GM19043 (cell line): ENCODE results near the gene SCAMP1.

ENCODE experiments used
- ATAC-seq: cut with Tn5 transposase; IDR thresholded peaks from one replicate; pipeline ENCODE4 v1.9.1; 2021; ENCODE audit warnings: low read depth; ENCODE audit not compliant: unreplicated experiment

SCAMP1 gene

DNA sequence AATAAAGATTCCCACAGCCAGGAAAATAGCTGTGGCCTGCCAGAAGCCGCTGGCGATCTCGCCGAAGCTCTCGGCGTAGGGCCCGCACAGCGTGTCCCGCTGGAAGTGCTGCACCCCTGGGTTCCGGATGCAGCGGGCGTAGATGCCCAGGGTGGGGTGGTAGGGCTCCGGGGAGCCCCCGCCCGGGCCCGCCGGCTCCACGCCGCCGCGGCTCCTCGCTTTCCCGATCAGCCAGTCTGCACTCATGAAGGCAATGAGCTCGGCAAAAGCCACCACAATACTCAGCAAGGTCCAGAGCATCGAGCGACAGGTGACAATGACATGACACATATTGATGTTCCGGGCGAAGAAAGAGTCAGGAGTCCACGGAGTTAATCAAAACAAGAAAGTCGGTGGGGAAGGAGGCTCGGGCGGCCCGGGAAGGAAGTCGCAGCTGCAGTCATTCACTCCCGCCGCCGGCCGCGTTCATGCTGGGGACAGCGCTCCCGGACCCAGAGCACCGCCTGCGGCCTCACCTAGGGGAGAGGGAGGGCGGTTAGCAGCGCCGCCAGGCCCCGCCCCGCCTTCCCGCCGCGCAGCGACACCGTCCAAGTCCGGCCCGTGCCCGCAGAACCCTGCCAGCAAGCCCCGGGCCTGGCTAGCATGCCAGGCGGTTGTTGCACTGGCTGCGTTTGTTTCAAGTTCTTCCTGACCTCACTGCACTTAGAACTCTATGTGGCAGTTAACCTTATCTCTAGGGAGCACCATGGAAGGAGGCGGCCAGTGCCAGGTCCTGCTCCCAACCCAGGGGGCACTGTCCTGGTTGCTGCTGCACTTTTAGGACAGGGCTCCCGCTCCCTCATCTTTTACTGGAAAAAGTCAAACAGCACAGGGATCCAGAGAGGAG lies 149.7 kb downstream of the SCAMP1 start:
- peak; percentile 75 for ATAC-seq

DNA sequence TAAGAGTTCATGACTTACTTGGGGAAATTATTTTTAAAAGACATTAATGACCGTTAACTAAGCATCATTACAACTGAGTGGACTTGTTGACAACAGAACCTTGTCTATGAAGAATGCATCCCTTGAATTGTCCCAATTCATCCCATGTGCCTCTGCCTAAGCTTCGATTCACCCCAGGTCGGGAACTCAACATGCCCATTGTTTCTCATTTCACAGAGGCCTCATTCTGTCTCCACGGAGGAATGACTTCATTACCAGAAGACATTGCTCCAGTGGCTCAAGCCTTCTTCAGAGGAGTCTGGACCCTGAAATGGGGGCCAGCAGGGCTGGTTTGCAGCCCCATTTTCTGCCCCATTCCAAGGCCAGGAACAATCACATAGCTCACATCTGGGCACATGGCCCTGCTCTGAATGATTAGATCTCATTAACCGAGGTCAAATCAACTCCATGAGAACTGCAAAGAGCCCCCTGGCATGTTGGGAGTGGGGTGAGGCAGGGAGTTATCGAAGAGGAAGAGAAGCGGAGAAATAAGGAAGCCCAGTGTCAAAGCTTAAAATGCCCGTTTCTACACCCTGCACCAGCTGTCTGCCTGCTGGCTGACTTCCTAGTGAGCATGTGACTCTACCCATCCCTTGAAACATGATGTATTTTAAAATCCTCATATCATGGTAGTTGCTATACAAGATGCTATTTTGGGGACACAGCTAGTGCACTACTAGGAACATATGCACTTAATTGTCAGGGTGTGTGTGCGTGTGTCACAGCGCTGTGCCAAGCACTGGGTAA lies 150.9 kb downstream of the SCAMP1 start:
- ATAC-seq = no peak

GRCh38 chr5:78512435-78512834 lies 152.0 kb downstream of the SCAMP1 start:
- no peak for ATAC-seq

- no peak for ATAC-seq
These were observed 153.0 kb downstream of the SCAMP1 start for GRCh38 chr5:78513441-78513840.

- no peak for ATAC-seq
These were observed 154.3 kb downstream of the SCAMP1 start for GRCh38 chr5:78514427-78515330.

DNA sequence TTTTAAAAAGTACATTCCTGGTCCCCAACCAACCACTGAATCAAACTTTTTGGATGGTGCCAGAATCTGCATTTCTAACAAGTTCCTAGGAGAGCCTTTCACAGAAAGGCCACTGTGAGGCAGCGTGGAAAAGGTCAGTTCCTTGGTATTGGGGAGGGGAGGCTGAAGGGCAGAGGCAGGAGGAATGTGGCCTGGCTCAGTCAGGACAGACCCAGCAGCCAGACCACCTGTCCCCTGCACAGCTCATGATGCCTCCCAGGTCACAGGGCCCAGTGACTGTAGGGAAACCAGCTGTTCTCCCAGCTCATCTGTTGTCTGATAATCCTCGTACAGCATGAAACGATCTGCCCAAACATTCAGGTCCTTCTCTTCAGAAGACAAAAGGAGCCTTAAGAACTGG lies 155.3 kb downstream of the SCAMP1 start:
- ATAC-seq = no peak

DNA sequence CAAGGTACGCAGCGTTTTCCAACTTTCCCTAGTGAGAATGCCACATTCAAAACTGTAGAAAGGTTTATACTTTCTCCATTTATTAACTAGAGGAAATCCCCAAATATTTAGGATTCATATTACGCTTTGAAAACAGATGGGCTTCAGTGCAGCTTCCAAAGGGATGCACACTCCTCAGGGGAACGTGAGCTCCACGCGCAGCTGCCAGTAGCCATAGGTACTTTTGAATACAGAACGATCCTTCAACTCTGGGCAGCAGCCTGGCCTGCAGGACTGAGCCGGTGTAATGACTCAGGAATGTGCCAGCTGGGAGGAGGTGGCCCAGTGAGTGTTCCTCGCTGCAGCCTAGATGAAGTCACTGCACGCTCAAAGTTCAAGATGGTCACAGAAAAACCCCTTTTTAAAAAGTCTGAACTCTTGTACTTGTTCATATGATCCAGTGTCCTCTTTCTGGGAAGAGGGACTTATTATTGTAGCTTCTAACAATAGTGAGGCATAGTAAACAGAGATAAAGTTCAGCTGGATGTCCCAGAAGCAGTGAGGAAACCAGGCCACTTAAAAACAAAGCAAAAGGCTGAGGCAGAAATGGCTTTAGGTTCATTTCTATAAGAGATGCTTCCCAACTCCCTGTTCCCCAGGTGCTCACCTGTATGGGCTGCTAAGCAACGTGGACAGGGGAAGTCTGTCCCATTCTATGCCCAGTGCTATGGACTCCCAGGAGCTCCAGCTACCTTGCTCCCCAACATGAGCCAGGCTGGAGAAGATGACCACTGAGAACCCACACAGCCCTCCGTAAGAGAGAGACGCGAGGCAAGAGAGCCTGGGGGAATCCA lies 158.2 kb downstream of the SCAMP1 start:
- ATAC-seq = no peak

DNA sequence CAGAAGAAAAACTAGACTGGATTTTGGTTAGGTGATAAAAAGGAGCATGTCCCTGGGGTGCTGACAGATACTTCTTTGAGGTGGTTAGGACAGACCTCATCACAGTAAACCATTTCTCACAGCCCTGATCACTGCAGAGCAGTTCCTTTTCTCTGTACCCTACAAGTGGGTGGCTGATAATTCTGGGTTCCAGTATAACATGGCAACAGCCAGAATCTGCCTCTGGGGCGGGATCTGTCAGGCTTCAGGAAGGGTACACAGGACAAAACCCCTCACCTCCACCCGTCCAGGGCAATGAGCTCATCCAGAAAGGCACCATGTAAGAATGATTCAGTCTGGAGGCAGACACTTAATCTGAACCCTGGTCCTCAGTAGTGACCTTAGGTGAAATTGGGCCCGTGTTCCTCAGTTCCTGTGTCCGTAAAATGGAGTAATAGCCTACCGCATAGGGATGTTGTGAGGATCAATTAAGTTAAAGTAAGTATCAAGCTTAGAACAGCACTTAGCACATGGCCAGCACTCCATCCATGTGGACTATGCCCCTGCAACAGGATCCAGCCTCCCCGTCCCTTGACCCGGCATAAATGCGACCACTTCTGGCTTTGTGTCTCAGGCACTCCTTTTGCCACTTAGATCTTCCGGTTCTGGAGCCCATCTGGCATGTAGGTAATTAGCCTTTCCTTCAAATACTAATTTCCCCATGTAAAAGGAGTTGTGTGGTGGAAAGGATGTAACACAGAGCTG lies 159.0 kb downstream of the SCAMP1 start:
- ATAC-seq = no peak

DNA sequence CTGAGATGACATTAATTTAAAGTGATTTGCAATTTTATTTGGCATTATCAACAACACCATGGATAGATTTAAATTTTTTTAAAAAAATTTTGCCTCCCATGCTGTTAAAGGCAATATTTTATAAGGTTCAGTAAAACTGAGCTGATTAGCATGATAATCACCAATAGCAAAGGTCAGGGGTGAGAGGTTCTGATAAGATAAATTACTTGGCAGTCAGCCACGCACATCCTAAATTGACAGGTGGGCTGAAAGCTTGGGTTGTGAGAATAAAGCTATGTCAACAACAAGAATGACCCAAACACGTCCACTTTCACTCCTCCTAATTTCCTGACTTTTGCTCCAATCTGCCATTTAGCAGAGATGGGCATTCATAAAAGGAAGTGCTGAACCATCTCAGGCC lies 161.0 kb downstream of the SCAMP1 start:
- no peak for ATAC-seq

GRCh38 chr5:78522476-78523260 lies 162.3 kb downstream of the SCAMP1 start:
- no peak for ATAC-seq

DNA sequence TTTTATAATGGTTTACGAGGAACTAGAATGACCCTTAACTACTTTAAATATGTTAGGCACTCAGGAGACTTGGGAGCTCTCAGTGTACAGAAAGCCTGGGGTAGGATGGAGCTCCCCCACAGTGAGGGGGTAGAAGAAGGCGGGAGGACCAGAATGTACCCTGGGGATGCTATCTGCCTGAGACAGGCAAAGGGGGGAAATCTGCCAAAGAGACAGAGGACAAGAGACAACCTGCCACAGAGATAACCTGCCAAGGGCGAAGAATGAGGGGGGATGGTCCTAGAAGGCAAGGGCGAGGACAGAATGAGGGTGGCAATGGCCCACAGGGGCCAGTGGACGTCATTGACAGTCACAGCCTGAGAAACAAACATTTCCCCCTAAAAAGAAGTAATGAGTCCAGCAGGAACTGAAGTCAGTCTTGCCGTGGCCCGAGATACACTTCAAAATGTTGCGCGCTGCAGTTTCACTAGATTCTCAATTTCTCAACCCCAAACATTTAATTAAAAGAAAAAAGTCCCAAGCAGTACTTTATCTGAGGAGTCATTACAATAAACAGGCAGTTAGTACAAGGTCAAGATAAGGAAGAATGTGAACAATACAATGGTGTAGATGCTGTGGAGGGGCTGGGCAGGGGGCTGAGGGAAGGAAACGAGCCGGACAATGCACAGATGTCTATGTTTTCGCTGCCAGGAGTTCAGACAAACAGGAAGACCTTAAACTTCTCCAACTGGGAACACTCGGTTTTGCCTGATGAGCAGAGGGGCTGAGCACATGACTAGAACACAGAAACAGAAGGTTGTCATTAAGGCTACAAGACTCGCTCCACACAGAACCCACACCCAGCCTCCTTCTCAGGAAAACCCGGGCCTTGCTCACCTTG lies 163.1 kb downstream of the SCAMP1 start:
- ATAC-seq = no peak

DNA sequence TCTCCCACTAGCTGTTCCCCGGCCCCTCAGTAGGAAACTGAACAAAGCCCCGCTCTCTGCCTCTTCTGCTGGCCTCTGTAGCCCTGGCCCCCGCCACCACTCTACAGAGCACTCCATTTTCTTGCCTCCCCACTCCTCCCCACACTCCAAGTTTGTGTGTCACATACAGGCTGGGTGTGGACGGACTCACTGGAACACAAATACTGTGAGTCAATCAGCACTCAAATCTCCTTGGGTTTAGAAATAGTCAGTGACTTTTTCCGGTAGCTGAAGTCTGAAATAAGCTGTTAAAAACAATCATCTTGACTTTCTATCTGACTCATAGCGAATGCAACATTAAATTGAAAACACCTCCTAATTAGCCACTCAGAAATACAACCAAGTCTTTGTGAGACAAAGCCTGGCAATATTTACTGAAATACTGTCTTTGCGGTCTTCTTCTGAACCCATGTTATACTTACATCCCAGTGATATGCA lies 165.7 kb downstream of the SCAMP1 start:
- ATAC-seq = no peak

DNA sequence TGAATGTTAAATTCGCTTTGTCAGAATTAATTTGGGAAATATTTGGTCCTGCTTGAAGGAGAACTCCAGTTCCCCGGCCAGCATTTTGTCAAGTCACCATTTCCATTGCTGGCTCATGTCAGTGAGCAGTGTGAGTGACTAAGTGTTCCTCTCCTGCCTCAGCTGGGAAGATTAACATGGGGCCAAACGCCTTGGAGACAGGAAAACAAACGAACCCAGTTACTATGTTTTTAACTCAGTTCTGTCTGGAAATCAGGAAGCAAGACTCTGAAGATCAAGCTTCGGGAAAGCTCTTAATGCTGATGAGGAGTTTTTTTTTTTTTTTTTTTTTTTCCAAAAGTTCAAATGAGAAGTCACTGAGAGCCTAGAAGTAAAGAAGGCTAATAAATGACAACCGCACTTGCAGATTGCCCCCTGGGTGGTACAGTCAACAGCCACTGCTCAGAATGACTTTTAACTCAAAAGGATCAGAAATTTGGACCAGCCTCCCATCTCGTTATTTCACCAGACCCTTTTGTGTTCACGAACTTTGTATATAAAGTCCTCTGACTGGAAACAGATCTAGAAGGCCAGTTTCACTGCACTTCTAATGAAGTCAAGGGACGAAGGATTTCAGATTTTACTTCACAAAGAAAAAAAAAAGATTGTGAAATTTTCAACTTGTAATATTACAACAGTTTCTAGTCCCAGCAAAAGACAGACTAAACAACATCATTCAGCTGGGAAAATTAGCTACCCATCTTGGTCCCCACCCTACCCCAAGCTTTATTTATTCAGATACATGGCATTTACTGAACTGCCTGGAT lies 166.8 kb downstream of the SCAMP1 start:
- ATAC-seq = no peak

DNA sequence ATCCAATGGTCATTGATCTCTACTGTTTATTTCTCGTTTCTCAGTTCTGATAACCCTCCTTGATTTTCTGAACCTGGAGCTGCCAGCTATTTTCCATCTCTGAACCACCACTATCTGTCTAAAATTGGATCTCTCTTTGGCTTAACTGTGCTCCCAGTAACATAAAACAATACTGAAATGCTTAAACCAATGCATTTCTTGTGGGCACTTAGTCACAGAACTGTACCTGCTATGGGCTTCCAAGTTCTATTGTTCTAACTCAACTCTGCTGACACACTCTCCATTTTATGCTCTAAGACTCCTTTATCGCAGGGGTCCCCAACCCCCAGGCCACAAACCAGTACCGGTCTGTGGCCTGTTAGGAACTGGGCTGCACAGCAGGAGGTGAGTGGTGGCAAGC lies 167.5 kb downstream of the SCAMP1 start:
- ATAC-seq = no peak
